ENCODE measurements around the gene MYBL2.

- TF ChIP-seq CTCF (IDR thresholded peaks at IDR 0.05) (no peak), POLR2A (IDR thresholded peaks at IDR 0.05) (no peak), POLR2AphosphoS5 (IDR thresholded peaks at IDR 0.05) (no peak), EP300 (IDR thresholded peaks at IDR 0.05) (no peak)
Observed at GRCh38 chr20:43680981-43681380, 14.1 kb downstream of the MYBL2 start.

Measured in sigmoid colon (tissue), 4 donors.